HL-60/S4 (cell line): Measurements from ENCODE around the gene RIPK4.
"Not testable (repeated sequence)": the region's sequence is repeated elsewhere in the genome, so short reads cannot be mapped to it uniquely, and the experiment has no call there.

Experiments
- in situ Hi-C: fragments of 300-500 bp; cut with MboI; formaldehyde crosslinking; loops from 2 replicates; pipeline ENCODE4 v1.14.3; 2022; ENCODE audit warnings: low sequenced_read_pairs

Gene RIPK4

DNA sequence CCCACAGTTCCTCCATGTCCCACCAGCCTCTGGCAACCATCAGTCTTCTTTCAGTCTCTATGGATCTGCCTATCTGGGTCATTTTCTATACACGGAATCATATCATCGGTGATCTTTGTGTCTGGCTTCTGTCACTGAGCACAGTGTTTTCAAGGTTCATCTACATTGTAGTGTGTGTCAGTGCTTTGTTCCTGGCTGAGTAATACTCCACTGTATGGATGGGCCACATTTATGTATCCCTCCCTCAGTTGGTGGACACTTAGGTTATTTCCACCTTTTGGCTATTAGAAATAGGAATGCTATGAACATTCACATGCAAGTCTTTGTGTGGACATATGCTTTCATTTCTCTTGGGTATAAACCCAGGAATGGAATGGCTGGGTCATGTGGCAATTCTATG, 46.6 kb downstream of the RIPK4 start:
- in situ Hi-C loops: no loop called here

DNA sequence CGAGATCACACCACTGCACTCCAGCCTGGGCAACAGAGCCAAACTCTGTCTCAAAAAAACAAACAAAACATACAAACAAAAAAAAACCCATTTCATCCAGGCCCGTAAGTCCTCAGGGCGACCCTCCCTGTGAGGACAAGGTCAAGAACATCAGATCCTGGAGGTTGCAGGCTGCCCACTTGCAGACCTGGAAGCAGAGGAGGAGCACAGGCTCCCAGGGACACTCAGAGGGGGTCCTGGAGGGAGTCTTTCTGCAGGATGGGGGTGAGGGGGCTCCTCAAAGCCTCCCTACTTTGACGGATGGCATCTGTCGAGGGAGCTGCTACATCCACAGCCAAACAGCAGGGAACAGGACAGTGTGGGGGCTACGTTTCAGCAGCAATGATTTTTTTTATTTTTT, 47.2 kb downstream of the RIPK4 start:
- in situ Hi-C loops: no loop called here

DNA sequence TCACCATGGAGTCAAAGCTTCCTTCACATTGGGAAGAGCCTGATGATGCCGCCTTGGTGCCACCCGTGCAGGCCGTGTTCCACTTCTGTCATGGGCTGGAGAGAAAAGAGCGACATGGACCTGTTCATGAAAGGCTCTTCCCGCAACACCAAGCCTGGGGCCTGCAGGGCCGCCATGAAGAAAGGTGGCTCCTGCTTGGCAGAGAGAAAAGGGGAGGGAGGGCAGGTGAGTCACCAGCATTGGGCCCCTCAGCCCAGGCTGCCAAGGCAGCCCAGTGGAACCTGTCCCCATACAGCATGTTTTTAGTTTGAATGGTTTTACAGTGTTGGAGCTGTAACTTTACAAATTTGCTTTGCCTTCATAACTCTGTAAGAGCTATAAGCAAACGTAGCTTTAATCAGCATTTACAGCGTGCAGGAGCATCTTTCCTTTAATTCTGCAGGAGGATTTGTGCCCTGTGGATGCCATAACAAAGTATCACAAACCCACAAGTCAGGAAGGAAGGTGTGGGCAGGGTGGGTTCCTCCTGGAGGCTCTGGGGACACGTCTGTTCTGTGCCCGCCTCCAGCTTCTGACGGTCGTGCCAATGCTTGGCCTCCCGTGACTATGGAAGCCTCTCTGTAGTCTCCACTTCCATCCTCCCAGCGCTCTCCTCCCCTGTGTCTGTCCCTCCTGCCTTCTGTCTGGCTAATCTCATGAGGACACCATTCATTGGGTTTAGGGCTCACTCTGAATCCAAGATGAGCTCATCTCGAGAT, 49.1 kb downstream of the RIPK4 start:
- in situ Hi-C loops: no loop called here

DNA sequence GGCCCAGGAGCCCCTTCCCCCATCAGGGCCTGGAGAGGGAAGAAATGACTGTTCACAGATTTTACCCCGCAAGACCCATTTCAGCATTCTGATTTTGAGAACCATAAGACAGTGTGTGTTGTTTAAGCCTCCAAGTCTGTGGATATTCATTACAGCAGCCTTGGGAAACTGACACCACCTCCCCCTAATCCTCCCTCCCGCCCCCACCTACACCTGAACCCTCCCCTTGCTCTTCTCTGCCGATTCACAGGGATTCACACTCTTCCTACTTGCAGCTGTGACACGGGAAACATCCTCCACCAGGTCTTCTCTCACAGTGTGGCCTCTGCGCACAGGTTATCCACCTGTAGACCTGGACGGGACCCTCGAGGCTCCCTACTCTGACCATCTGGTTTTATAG, 50.1 kb downstream of the RIPK4 start:
- in situ Hi-C loops: no loop called here

DNA sequence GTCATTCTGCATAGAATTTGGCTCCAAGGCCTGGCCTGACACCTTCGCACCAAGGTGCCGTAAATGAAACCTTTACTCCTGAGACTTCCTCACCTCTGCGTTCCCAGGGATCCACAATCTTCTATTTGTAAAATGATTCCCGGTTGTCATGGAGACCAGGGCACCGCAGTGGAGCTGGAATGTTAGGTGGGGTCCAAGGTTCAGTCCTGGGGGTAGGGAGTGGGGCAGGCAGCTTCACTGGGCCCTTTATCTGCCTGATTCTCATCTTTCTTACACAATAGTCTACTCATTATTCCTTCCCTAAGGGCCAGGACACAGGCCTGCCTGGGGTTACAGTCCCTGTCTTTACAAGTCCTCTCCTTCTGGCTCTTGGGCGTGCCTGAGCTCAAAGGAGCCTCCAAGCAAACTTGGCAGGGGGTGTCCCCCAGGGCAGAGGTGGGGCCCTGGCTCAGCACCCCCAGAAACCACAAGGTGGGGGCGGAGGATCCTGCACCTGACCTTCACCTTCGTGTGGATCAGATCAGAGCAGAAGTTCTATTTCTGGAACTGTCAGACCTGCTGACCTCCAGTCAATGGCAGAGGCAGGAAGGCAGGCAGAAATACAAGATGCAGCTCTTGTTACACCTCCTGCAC, 51.1 kb downstream of the RIPK4 start:
- in situ Hi-C loops: no loop called here

DNA sequence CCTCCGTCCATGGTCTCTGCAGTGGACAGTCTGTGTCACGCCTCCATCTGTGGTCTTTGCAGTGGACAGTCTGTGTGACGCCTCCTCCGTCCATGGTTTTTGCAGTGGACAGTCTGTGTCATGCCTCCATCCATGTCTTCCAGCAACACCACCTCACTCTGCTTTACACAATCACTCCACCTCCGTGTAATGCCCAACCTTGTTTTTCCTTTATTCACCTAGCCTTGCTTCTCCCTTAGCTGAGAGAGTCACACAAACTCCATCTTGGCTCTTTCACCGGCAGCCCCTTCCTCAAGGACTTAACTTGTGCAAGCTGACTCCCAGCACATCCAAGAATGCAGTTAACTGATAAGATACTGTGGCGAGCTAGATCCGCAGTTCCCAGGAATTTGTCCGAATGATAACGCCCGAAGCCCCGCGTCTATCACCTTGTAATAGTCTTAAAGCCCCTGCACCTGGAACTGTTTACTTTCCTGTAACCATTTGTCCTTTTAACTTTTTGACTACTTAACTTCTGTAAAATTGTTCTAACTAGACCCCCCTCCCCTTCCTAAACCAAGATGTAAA, 52.5 kb downstream of the RIPK4 start:
- in situ Hi-C loops: not testable (repeated sequence)

DNA sequence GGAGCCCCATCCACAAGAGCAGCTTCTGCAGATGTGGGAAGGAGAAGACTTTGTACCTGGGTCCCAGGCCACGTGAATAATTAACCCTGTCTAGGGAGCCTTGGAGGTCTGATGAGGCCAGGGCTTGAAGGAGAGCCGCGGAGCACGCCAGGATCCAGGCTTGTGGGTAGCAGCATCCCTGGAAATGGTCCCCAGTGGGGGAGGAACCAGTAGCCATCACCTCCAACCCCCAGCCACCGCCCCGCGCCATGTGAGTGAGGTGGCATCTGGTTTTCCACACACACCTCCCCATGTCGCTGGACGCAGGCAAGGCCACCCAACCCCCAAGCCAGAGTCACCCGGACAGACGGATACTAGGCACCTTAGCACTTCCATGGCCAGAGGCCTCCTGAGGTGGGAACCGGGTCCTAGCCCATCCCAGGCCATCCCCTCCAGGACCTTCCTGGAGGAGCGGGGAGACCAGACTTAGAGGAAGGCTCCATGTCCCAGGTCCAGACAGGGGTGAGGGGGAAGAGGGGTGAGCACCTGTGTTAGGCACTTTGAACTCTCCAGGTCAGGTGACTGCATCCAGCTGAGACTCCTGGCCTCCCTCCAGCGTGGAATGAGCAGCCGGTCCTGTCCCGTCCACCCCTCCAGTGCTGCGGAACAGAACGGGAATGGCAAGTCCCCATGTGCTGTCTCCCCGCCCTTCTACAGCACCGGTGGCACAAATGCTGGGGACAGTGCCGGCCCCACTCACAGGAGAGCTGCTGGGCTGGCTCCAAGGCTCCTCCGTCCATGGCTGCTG, 53.2 kb downstream of the RIPK4 start:
- in situ Hi-C loops: no loop called here

DNA sequence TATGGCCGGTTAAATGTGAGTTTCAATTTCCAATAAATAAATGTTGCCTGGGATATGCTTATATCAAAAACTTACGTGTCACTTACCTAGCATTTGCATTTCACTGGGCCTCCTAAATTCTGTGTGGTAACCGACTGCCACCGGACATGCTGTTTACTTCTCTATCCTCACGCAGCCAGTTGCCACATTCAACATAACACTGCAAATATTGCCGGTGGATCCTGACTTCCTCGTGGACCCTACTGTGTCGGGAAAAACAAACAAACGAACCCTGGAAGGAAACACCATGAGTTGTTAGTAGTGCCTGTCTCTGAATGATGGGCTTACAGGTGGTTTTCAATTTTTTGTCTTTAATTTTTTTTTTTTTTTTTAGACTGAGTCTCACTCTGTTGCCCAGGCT, 54.1 kb downstream of the RIPK4 start:
- in situ Hi-C loops: no loop called here

DNA sequence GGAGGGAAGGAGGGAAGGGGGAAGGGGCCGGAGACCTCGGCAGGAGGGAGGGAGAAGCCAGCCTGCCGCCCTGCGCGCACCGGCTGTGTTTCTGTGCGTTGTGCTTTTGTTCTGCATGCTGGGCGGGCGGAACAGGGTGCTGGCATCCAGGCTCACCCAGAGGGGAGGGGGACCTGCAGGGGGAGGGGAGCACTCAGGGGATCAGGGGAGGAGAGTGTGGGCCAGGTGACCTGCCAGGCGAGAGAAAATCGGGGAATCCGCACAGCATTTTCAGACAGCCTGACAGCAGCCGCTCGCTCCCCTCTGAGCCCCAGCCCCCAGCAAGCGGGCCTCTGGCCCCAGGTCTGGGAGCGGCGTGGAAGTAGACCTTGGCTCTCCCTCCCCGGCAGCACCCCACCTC, 54.7 kb downstream of the RIPK4 start:
- in situ Hi-C loops: no loop called here

DNA sequence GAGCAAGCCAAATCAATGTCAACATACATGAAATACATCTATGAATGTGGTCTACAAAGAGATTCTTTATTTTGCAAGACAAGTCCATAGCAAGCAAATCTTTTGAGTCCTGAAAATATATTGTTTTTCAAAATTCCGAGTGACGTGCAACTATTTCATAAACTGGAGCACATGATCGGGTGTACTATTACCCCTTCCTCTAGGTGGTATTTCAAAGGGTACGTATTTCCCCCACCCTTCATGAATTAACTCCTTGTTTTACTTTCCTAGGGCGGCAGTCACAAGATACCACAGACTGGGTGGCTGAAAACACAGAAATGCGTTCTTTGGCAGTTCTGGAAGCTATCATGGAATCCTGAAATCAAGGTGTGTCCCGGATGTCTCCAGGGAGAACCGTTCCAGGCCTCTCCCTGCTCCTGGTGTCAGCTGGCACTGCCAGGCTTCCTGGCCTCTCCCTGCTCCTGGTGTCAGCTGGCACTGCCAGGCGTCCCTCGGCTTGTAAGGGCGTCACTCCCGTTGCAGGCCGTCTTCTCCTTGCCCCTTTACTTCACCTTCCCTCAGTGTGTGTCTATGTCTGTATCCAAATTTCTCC, 55.3 kb downstream of the RIPK4 start:
- in situ Hi-C loops: no loop called here

DNA sequence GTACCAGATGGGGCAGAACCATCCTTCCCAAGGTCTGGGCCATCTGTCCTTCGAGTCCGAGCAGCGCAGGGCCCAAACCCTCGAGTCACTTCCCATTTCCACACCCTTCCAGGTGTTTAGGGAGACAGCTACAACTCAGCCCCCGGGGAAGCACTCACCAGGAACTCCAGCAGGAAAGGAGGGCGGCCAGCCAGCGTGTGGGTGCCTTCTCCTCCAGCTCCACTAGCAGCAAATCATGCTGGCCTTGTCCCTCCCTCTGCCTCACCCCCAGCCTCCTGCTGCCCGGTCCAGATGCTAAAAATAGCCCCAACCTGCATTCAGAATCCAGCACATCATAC, 56.1 kb downstream of the RIPK4 start:
- in situ Hi-C loops: no loop called here

DNA sequence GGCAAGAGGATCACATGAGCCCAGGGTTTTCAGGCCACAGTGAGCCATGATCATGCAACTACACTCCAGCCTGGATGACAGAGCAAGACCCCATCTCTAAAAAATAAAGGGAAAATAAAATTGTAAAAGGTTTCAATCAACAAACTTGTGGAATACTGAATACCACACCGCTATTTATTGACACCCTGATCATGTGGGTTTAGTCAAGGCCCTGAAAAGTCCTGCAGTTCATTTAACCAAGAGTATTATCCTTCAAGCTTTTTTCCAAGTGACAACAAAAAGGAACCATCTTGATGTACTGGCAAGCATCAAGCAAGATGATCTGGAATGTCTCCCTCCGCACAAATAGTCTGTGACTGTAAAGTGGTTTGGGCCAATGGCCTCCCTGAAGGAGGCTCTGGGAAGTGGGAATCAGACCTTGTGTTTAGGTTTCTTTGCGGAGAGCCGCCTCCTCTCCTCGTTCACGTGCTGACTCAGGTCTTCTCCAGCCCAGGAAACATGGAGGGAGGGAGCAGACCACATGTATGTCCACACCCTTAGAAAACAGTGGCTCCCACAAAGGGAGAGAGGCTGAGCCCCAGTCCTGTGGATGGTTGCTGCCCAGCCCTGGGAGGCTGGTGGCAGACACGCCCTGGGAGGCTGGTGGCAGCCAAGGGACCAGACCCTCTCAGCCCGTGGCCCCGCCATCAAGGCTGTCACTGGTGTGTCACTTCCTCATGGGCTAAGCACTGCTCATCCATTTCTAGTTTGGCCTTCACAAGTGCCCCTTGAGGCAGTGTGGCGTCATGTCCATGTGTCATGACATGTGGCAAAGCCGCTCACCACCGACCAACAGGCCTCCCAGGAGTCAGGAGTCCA, 56.7 kb downstream of the RIPK4 start:
- in situ Hi-C loops: no loop called here

DNA sequence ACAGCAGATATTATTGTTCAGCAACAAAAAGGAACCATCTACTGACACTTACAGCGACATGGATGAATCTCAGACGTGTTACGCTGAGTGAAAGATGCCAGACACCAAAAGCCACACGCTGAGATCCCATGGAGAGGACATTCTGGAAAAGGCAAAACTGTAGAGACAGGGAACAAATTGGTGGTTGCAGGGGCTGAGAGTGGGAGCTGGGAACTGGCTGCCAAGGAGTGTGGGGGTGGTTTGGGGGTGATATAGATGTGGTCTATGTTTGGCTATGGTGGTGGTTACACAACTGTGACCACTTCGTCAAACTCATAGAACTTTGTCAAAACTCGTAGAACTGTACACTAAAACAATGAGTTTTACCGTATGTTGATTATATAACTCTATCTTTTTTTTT, 57.7 kb downstream of the RIPK4 start:
- in situ Hi-C loops: no loop called here

DNA sequence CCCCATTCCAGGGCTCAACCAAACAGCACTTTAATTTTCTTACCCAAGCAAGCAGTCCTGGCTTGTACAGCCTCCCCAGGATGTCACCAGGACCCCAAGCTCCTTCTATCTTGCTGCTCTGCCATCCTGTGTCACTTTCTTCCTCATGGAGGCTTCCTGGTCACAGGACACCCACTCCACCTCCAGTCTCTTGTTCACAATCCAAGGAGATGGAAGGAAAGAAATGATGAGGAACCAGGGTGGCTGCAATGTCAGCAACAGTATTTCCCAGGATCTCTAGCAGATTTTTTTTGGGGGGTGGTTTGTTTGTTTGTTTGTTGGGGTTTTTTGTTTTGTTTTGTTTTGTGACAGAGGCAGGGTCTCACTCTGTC, 58.9 kb downstream of the RIPK4 start:
- in situ Hi-C loops: no loop called here

DNA sequence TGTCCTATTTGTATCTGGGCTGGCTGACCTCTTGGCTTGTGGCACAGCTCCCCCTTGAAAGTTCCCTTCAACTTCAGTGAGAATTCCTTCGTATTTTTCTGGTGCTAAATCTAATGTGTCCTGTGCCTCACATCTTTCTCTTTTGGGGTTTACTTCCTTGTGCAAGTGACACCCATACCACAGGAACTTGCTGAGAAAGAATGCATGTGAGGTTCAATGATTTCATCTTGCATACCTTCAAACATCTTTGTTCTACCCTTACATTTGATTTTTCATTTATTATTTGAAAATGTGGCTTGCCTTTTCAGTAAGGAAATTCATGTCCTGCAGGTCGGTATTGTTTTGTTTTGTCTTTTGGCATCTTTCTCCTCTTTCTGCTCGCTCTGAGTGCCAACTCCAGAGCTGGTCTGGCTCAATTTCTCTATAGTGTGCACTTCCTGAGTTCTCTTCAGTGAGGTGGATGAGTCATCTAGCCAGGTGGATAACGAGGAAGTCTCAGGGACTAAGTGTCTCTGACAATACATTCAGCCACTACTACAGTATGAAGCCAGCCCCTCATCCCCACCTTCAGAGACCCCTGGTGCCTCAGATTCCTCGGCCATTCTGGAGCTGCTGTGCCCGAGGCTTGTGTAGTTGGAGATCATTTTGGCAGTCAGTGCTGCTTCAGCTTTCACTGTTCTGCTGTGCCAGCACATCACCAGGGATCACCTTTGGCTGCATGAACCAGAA, 59.5 kb downstream of the RIPK4 start:
- in situ Hi-C loops: no loop called here

DNA sequence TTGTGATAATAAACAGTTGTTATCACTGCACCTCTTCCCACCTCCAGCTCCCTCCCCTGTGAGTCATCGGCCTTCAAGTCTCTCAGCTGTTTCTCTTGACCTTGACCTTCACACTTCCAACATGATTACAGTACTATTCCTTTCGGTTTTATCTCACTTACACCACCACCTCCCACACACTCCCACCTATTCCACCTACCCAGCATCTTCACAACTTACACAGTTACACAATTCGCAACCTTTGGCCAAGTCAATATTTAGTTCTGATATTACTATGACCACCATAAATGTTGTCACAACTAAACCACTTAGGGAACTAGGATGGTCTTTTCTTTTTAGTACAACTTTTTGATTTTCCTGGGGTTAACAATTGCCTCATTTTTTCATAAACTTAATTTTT, 60.2 kb downstream of the RIPK4 start:
- in situ Hi-C loops: no loop called here

DNA sequence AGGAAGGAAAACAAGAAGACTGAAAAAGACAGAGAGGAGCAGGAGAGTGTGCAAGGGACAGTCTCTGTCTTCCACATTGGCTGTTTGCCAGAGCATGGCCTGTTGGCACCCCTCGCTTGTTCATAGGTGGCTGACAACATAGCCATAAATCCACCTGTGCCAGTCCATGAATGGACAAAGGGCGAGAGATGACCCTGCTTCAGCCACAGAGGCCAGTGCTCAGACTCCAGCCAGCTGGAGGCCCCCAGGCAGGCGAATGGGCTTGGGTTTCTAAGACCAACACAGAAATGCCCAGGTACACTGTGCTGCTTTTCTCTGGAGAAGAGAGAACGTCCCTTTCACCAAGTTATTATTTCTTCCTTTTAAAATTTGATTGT, 60.6 kb downstream of the RIPK4 start:
- in situ Hi-C loops: no loop called here

DNA sequence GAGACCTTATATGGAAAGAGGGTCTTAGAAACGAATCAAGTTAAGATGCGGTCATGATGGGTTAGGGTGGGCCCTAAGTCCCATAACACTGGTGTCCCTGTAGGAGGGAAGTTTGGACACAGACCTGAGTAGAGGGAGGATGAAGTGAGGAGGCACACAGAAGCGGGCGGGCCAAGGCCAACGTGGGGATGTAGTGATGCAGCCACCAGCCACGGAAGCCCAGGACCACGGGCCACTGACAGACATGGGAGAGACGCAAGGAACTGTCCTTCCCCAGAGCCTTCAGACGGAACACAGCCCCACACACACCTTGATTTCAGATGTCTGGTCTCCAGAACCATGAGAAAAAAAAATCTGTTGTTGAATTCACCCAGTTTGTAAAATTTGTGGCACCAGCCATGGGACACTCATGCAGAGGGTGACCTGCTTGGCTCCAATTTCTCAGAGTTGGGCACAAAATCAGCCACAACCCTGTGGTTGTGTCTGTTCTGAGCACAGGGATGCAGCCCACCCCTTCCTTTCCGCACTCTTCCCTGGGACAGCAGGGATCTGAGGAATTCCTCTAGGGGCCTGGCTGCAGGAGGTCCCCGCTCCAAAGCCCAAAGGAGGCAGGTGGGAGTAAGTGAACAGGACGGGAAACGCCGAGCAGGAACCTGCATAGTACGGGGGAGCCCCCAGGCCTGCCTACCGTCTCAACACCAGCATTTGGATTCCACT, 61.1 kb downstream of the RIPK4 start:
- in situ Hi-C loops: no loop called here

DNA sequence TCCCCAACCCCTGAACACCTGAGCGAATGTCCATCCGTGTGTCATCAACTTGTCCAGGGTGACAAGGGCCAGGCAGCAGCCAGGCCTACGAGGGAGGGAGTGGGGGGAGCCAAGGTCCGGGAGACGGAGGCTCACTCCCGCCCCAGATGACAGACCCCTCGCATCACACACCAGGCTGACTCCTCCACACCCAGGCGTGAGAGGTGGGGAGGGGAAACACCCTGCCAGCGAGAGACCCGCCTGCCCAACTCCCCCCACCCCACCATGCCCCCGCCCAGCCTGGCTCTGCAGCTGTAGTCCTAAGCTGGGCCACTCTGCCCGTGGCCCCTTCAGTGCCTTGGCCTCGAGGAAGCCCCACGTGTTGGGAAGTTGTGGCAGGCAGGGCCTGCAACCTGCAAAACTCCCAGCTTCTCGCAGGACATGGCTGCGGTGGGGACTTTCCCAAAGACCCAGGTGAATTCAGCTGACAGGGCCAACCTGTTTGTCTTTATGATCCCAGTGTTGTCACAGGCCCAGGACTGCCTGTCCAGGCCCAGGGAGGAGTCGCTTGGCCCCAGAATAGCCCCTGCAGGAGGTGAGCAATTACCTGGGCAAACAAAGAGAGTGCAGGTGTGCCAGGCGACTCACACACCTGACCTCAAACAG, 62.9 kb downstream of the RIPK4 start:
- in situ Hi-C loops: no loop called here
